ENCODE results near the gene CAMK1D.
"Not testable (repeated sequence)": the region's sequence is repeated elsewhere in the genome, so short reads cannot be mapped to it uniquely, and the experiment has no call there.

- TF ChIP-seq CTCF, SREBF2, CEBPB (IDR thresholded peaks at IDR 0.05): not testable (repeated sequence)
Observed at GRCh38 chr10:12743466-12743865, 394.1 kb downstream of the CAMK1D start.
